Gastroesophageal sphincter (tissue), 4 donors: ENCODE results near the gene GIMAP6. TPM values are rescaled to one million over a fixed set of nuclear protein-coding genes. Genes with fewer than 3 reads are reported as not detected.

Source experiments
- ATAC-seq: fragments of 150-250 bp; one replicate; pipeline ENCODE4 v1.9.1; 2016; ENCODE audit warnings: mild to moderate bottlenecking, moderate library complexity
- H3K27ac ChIP-seq, 4 donors: fragments of 200-600 bp; sonication (generic) in 3 of 4; 1 replicate in 3 of 4; 2 replicates in 1 of 4; pipeline ENCODE4 v1.5.1; 2016 to 2019
- H3K27me3 ChIP-seq: fragments of 200-600 bp; sonication (generic); one replicate; pipeline ENCODE4 v1.5.1; 2019
- H3K36me3 ChIP-seq, 2 donors: fragments of 200-600 bp; sonication (generic); one replicate each; pipeline ENCODE4 v1.5.1; 2019; ENCODE audit warnings: control low read depth in 1 of 2
- H3K4me1 ChIP-seq, 3 donors: fragments of 200-600 bp; sonication (generic); 1 replicate in 2 of 3; 2 replicates in 1 of 3; pipeline ENCODE4 v1.5.1; 2016 to 2019; ENCODE audit warnings: control low read depth in 2 of 3
- H3K4me3 ChIP-seq, 2 donors: fragments of 200-600 bp; sonication (generic); one replicate each; pipeline ENCODE4 v1.5.1; 2019; ENCODE audit warnings: mild to moderate bottlenecking in 1 of 2, moderate library complexity in 1 of 2
- H3K9me3 ChIP-seq, 3 donors: fragments of 200-600 bp; sonication (generic); one replicate each; pipeline ENCODE4 v1.5.1; 2017 to 2019; ENCODE audit warnings: control low read depth in 2 of 3
- EP300 ChIP-seq: sonication (generic); formaldehyde crosslinking; IDR thresholded peaks from one replicate; pipeline ENCODE4 v1.6.1; 2017; ENCODE audit warnings: antibody characterized with exemption, mild to moderate bottlenecking
- POLR2A ChIP-seq, 2 donors: fragments of 450-650 bp; IDR thresholded peaks; one replicate each; pipeline ENCODE4 v1.6.1; 2017; ENCODE audit warnings: antibody characterized with exemption in 2 of 2, mild to moderate bottlenecking in 2 of 2, moderate library complexity in 1 of 2
- POLR2AphosphoS5 ChIP-seq: sonication (generic); formaldehyde crosslinking; IDR thresholded peaks from one replicate; pipeline ENCODE4 v1.6.1; 2017; ENCODE audit warnings: antibody characterized with exemption
- WGBS, 2 donors: methylation state at CpG; one replicate each; pipeline ENCODE4 v1.1.5; 2018; ENCODE audit warnings: low coverage in 1 of 2; 5-methylcytosine and 5-hydroxymethylcytosine counted together
- total RNA-seq, 4 donors: library from RNA; depleted of rRNA; stranded (reverse); fragments of >200 nt; gene quantifications; one replicate each; pipeline ENCODE4 v1.1.0, GENCODE V29; 2016
- TF ChIP-seq, protein P1 (sequence below), 4 experiments: fragments of 200-600 bp in 2 of 4; fragments of 450-650 bp in 2 of 4; sonication (generic) in 1 of 4; IDR thresholded peaks; one replicate each; pipeline ENCODE4 v1.5.1; 2017 to 2019; ENCODE audit warnings: antibody characterized with exemption in 4 of 4, mild to moderate bottlenecking in 2 of 4, moderate library complexity in 2 of 4

GIMAP6 gene
- total RNA-seq, 4 donors from 2014 or later = 15.7 to 45.4 (median 34.4) TPM

DNA sequence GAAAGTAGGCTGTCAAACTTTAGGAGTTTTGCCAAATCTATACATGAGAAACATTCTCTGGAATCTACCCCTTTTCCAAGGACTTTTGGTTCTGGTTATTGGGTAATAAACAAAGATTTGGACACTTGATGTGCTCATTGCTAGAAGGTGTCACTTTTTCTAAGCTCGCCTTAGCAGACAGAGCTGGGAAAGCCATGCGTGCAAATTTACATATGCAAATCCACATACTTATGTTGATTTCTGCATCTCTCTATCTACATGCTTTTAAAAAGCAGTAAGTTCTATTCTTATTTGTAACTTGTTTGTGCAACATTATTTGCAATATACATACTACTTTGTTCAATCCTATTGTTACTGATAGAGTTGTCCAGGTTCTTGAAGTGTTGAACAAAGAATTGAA lies 22.5 kb upstream of the GIMAP6 start:
- Histone ChIP-seq H3K27me3 (no peaks in the 10 kb centered on the region), H3K36me3 (no peaks in the 10 kb centered on the region), H3K4me1 (no peaks in the 10 kb centered on the region), H3K27ac (no peak overlapping the region), H3K4me3 (no peak overlapping the region), H3K9me3 (peaks cover 0 to 7% (median 0%) of the 10 kb centered on the region in 3 donors)
- 60 to 66% methylated on average over 2 of the region's 2 CpGs for WGBS, 2 donors
- ATAC-seq = no peak
- no peak for TF ChIP-seq EP300
- no peak for TF ChIP-seq POLR2A (IDR thresholded peaks at IDR 0.05)
- no peak for TF ChIP-seq POLR2AphosphoS5
- TF ChIP-seq, protein P1, sequence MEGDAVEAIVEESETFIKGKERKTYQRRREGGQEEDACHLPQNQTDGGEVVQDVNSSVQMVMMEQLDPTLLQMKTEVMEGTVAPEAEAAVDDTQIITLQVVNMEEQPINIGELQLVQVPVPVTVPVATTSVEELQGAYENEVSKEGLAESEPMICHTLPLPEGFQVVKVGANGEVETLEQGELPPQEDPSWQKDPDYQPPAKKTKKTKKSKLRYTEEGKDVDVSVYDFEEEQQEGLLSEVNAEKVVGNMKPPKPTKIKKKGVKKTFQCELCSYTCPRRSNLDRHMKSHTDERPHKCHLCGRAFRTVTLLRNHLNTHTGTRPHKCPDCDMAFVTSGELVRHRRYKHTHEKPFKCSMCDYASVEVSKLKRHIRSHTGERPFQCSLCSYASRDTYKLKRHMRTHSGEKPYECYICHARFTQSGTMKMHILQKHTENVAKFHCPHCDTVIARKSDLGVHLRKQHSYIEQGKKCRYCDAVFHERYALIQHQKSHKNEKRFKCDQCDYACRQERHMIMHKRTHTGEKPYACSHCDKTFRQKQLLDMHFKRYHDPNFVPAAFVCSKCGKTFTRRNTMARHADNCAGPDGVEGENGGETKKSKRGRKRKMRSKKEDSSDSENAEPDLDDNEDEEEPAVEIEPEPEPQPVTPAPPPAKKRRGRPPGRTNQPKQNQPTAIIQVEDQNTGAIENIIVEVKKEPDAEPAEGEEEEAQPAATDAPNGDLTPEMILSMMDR (IDR thresholded peaks at IDR 0.05) = no peak

- H3K36me3 ChIP-seq = no peaks in the 10 kb centered on the region
- TF ChIP-seq, protein P1 (IDR thresholded peaks at IDR 0.05) = no peak
- TF ChIP-seq EP300 = no peak
- TF ChIP-seq POLR2A (IDR thresholded peaks at IDR 0.05) = no peak
- TF ChIP-seq POLR2AphosphoS5 = no peak
- WGBS, 2 donors = 86 to 90% methylated on average over 1 of the region's 3 CpGs
- H3K4me3 ChIP-seq = no peak overlapping the region
- H3K27ac ChIP-seq = no peak overlapping the region
- no peaks in the 10 kb centered on the region for H3K9me3 ChIP-seq
- no peak for ATAC-seq
- H3K4me1 ChIP-seq = no peaks in the 10 kb centered on the region
- H3K27me3 ChIP-seq = no peaks in the 10 kb centered on the region
Measured at GRCh38 chr7:150649080-150649385, 16.8 kb upstream of the GIMAP6 start.

DNA sequence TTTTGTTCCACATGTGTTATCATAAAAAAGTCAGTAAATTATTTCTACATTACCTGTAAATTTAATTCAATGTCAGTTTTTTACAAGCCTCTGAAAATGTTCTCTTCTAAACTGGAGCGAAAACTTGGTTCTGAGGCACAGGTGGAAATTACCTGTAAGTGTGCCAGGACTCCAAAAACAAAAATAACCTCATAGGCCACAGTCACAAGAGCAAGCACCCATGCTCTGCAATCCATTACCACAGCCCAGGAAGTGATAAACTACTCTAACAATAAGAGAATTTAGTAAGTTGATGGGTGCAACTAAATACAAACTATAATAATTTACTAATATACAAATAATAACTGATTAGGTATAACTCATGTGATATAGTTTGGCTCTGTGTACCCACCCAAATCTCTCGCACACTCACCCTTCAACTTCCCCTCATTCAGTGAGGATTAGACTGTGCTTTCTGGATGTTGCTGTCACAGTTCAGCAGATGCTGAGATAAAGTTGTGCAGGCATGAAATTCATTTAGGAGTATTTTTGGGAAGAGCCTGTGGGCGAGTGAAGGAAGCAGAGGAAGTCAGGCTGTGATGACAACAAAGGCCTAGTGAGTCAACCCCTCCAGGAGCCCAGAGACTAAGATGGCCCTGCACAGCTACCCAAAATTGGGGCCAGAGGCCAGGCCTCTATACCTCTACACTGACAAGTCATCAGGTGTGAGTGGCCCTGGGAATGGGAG lies 16.3 kb upstream of the GIMAP6 start:
- no peak for ATAC-seq
- no peak overlapping the region for H3K4me3 ChIP-seq
- H3K36me3 ChIP-seq = no peaks in the 10 kb centered on the region
- no peak for TF ChIP-seq EP300
- TF ChIP-seq POLR2A (IDR thresholded peaks at IDR 0.05) = no peak
- TF ChIP-seq, protein P1 (IDR thresholded peaks at IDR 0.05) = no peak
- no peak for TF ChIP-seq POLR2AphosphoS5
- no peaks in the 10 kb centered on the region for H3K9me3 ChIP-seq
- H3K27ac ChIP-seq = no peak overlapping the region
- H3K4me1 ChIP-seq = no peaks in the 10 kb centered on the region
- no peaks in the 10 kb centered on the region for H3K27me3 ChIP-seq
- WGBS, 2 donors = 57 to 71% methylated on average over 2 to 3 of the region's 3 CpGs

- Histone ChIP-seq H3K4me3 (no peak overlapping the region), H3K36me3 (no peaks in the 10 kb centered on the region), H3K9me3 (no peaks in the 10 kb centered on the region), H3K4me1 (no peaks in the 10 kb centered on the region), H3K27ac (no peak overlapping the region), H3K27me3 (no peaks in the 10 kb centered on the region)
- no peak for ATAC-seq
- WGBS, 2 donors = 69 to 82% methylated on average over 5 to 6 of the region's 6 CpGs
- TF ChIP-seq POLR2AphosphoS5 (no peak), EP300 (no peak), POLR2A (IDR thresholded peaks at IDR 0.05) (no peak)
- TF ChIP-seq, protein P1 (IDR thresholded peaks at IDR 0.05) = no peak
Measured at GRCh38 chr7:150645259-150646020, 13.3 kb upstream of the GIMAP6 start.

DNA sequence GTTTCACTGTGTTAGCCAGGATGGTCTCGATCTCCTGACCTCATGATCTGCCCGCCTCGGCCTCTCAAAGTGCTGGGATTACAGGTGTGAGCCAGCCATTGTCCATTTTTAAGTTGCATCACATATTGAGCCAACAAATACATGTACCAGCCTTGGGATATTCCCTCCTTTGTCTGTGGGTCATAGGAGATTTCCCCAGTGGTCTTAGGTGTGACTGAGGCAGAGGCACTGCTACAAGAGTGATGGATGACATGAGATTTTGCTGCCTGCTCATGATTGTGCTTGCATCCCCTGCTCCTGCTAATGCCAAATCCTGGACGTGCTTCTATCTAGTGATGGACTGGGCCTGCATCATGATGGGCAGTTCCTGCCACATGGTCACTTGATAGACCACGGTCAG lies 10.7 kb upstream of the GIMAP6 start:
- TF ChIP-seq, protein P1 (IDR thresholded peaks at IDR 0.05) = no peak
- no peak for TF ChIP-seq POLR2AphosphoS5
- TF ChIP-seq EP300 = no peak
- TF ChIP-seq POLR2A (IDR thresholded peaks at IDR 0.05) = no peak
- H3K27ac ChIP-seq = no peak overlapping the region
- no peaks in the 10 kb centered on the region for H3K36me3 ChIP-seq
- H3K9me3 ChIP-seq = peaks cover 0 to 13% (median 0%) of the 10 kb centered on the region in 3 donors
- no peaks in the 10 kb centered on the region for H3K27me3 ChIP-seq
- no peak overlapping the region for H3K4me3 ChIP-seq
- 90% methylated on average over 3 of the region's 5 CpGs; no CpG with 5 or more reads in 1 of the 2 donors for WGBS, 2 donors
- ATAC-seq = no peak
- H3K4me1 ChIP-seq = no peaks in the 10 kb centered on the region
